ENCODE measurements around the gene RHCG.

- TF ChIP-seq CTCF (IDR thresholded peaks at IDR 0.05) = no peak
- no peak for TF ChIP-seq POLR2A (IDR thresholded peaks at IDR 0.05)
These were observed 27.8 kb upstream of the RHCG start for GRCh38 chr15:89524184-89524583.
